ENCODE results near the gene CNKSR3.

CNKSR3 gene

DNA sequence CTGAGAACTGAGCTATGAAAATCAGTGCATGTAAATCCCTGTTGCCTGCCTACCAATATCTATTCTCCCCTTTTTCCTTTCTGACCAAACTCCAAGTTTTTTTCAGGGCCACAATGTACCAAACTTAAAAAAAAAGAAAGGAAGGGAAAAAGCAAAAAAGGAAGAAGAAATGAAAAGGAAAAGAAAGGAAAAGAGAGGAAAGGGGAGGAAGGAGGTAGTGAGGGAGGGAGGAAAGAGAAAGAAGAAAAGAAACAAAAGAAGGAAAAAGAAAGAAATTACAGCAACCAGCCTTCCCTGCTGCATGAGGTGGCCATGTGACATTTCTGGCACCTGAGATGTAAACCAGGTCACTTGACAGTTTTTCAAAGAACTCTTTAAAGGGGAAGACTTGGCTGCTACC, 4.4 kb downstream of the CNKSR3 start:
- H3K4me3 ChIP-seq (ENCODE audit: low read depth, low read length) = no peak overlapping the region
- no peak for DNase-seq (ENCODE audit: low read depth)

DNA sequence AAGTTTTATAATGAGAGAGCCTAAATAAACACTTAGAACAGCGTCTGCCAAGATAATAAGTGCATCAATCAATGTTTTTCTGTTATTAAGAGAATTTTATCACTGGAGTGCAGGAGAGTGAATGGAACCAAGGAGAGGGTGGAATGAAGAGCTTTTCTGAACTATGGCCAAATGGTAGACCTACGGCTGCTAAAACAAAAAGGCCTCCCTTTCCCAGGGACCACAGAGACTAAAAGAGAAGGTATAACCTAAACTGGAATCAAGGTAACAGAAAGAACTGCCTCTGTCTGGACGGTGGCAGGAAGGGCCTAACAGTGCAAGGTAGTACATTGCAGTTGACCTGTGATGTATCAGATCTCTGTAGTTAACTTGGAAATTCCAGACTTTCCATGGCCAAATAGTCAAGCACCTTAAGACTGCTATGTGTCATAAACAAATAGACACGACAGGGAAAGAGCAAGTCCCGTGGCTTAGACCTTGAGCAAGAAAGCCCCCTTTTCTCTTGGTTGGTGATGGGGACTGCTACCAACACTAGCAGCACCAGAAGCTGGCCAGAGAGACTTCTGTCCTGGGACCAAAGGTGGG, 5.5 kb downstream of the CNKSR3 start:
- no peak for DNase-seq (ENCODE audit: low read depth)
- H3K4me3 ChIP-seq (ENCODE audit: low read depth, low read length) = no peak overlapping the region

DNA sequence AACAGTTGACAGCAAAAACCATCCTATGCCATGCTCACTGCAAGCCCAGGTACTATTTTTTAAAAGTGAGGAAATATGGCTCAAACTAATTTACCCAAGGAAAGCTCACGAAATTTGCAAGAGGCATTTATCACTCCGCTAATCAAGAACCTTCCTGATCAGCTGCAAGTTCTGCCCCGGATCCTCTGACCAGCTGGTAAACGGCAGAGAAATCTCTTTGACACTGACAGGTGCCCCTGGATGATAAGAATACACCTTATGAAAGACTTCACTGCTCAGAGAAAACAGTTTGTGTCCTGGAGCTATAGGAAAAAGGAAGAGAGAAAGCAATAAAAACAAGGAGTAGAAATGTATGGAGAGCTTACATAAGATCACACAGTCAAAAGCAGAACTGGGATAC, 6.4 kb downstream of the CNKSR3 start:
- DNase-seq (ENCODE audit: low read depth) = no peak
- no peak overlapping the region for H3K4me3 ChIP-seq (ENCODE audit: low read depth, low read length)

DNA sequence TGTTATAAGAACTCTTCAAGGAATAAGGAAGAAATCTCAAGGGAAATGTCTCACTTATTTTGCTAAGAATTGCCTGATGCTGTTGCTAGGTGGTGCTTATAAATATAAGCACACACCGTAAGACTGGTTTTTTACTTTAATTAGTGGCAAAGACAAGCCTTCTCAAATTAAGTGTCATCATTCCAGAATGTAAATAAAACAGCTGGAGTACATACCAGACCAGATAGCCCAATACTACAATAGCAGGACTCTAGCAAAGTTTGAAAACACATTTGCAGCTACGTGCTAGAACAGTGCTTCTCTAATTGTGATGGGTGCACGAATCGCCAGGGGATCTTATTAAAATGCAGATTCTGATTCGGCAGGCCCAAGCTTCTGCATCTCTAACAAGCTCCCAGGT, 6.8 kb downstream of the CNKSR3 start:
- H3K4me3 ChIP-seq (ENCODE audit: low read depth, low read length) = no peak overlapping the region
- DNase-seq (ENCODE audit: low read depth) = no peak

DNA sequence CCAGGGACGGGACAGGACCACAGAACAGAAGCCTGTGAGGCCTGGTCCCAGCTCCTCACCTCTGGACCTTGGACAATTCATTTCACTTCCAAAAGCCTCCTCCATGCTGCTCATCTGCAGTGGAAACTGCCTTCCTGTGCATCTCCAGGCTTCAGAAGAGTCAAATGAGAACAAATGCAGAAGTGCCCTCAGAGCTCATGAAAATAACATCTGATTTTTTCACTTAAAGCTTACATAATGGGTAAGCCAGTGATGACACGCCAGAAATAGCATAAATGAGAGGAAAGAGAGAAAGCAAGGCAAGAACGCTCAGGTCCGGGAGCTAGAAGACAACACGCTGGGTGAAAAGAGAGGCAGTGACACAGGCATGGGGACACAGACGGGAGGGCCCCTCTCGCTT, 7.9 kb downstream of the CNKSR3 start:
- H3K4me3 ChIP-seq (ENCODE audit: low read depth, low read length) = no peak overlapping the region
- no peak for DNase-seq (ENCODE audit: low read depth)

DNA sequence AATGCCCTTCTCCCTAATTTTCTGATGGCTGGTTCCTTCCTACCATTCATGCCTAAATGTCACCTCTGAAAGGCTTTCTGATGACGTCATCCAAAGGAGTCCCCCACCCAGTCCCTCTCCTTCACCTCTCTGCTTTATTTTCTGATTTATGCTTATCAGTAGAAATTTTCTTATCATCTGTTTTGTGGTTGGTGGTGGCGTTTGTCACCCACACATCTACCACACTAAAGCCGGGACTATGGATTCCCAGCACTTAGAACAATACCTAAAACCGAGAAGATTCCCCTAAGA, 9.0 kb downstream of the CNKSR3 start:
- no peak for DNase-seq (ENCODE audit: low read depth)
- H3K4me3 ChIP-seq (ENCODE audit: low read depth, low read length) = no peak overlapping the region

DNA sequence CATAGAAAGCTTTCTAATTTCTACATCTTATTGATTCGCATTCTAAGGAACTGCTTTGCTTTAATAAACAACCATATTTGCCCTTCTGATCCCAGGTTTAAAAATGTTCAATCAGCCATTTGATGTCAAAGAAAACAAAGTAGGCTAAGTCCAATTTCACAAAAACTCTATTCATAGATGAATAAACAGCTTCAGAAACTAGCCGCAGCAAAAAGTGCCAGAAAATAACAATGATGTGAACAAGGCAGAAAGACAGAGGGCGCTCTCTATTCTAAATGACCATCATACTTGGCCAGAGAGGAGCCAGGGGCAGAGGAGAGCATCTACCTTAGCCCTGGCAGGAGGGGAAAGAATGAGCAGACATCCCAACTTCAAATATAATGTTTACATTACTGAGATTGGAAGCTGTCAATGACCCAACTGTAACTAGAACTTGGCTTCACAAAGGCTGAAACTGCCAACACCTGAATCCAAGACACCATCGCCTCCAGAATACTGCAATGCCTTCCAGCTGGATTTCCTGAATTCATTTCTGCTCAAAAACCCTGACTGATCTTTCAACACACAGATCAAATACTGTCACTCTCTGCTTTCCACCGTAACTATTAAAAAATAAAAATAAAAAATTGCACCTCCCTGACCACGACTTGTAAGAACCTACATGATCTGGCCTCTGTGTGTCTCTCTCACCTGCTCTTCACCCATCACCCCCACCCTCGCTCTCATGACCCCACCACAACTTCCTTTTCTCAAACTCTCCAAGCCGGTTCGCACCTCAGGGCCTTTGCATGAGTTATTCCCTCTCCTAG, 9.5 kb downstream of the CNKSR3 start:
- no peak overlapping the region for H3K4me3 ChIP-seq (ENCODE audit: low read depth, low read length)
- DNase-seq (ENCODE audit: low read depth) = no peak

DNA sequence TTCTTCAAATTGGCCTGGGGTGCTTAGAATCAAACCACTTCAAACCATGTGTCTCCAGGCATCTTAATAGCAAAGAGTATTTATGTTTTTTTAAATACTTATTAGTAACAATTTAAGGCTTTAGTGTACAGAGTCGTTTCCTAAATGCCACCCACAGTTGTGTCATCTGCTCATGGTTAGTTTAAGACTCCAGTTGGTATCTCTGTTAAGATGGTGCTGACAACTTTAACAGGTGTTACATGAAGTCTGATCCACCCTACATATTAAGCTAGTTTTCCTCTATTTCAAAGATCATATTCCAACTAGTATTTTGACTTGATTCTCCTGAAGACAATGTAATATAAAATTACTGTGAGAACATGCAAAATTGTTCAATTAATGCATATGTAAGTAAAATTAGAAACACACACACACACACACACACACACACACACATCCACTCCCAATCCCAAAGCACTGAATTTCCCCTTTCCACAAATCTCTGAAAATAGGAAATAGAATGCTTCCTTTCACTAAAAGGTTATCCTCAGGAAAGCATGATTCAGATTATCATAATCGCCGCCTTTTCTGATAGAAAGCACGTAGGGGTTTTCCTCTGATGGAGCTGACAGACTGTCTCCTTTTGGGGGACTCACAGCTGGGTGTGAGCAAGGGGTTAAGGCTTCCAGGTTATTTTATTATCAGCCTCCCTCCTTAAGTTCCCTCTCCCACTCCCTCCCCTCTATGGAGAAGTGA, 10.5 kb downstream of the CNKSR3 start:
- no peak for DNase-seq (ENCODE audit: low read depth)
- no peak overlapping the region for H3K4me3 ChIP-seq (ENCODE audit: low read depth, low read length)

DNA sequence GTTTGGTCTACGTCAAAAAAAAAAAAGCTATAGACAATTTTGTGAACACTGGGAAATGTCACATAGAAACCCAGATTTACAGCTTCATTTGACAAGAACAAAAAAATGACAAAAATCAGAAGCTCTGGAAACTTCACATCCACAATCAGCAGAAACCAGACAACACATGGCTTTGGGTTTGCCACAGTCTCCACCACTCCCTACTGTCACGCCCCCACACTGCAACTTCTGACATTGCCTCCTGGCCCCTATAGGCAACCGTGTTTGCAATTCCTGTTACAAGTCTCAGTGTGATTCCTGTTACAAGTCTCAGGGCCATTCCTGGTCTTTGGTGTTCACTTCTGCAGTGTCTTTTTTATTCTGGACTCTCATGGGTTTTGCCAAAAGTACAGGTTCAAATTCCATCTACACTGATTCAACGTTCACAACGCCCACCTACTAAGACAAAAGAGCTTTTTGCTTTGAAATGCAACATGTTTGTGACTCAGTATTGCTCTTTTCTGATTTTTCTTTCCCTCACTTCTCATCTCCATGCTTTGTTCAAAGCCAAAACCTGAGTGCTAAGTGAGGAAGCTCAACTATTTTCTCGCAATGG, 12.0 kb downstream of the CNKSR3 start:
- no peak overlapping the region for H3K4me3 ChIP-seq (ENCODE audit: low read depth, low read length)
- DNase-seq (ENCODE audit: low read depth) = no peak

DNA sequence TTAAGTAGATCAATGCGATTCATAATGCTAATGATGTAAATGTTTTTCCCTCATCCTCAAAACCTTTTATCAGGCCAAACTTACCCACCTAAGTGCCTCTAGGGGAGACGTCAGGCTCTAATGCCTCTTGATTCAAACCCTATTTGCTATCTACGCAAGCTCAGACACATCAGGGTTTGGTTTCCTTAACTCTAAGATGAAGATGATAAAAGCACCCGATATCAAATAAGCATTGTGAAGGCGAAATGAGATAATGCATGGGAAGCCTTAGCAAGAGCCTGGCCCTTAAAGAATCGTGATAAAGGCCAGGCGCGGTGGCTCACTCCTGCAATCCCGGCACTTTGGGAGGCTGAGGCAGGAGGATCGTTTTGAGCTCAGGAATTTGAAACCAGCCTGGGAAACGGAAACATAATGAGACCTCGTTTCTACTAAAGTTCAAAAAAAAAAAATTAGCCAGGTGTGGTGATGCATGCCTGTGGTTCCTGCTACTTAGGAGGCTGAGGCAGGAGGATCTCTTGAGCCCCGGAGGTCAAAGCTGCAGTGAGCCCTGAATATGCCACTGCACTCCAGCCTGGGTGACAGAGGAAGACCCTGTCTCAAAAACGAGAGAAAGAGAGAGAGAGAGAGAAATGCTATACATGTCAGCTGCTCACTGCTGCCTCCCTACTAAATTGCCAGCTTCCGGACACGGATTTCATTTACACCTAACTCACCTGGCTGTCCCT, 13.5 kb downstream of the CNKSR3 start:
- DNase-seq (ENCODE audit: low read depth) = no peak
- no peak overlapping the region for H3K4me3 ChIP-seq (ENCODE audit: low read depth, low read length)

DNA sequence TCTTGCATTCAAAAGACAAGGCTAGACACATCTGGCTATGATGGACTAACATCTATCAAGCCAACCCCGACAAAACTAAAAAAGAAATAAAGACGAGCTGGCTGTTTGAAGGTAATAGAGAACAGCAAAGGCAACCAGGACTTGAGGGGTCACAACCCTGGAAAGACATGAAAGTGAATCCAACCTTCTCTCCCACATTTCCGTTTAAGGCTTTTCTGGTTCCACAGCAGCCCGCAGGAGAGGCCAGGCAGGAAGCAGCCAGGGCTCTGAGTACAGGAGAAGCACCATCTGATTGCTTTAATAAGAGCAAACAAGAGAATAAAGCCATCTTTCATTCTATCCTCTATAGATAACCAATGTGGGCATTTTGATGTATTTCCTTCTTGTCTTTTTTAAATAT, 14.3 kb downstream of the CNKSR3 start:
- no peak overlapping the region for H3K4me3 ChIP-seq (ENCODE audit: low read depth, low read length)
- DNase-seq (ENCODE audit: low read depth) = no peak

DNA sequence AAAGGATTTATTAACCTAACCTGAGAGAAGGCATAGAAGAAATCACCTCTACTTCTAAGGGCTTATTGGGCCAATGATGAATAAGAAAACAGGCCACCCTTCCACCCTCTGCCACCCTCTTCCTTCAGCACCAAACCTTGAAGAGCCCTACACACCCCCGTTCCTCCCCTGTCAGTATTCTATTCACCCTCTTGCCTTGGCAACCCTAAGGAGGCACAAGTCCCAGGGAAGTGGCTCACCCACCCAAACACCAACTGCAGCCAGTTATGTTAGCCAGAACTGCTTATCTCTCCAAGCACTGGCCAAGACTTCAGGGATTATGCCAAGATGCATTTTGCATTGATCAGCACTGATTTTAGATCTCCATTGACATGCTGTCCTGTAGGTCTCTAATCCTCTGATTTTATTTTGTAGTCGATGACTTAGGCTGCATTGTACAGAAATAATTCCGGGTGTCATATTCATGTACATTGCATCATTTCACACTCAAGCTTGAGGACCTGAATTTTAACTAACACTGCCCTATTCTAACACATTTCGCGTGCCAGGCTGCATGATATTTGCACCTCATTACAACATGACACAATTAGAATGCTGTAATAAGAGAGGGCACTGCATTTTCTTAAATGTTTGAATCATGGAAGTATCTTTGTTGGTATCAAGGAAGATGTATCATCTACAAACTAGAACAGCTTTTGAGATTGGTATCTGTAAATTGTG, 15.7 kb downstream of the CNKSR3 start:
- H3K4me3 ChIP-seq (ENCODE audit: low read depth, low read length) = no peak overlapping the region
- DNase-seq (ENCODE audit: low read depth) = no peak

DNA sequence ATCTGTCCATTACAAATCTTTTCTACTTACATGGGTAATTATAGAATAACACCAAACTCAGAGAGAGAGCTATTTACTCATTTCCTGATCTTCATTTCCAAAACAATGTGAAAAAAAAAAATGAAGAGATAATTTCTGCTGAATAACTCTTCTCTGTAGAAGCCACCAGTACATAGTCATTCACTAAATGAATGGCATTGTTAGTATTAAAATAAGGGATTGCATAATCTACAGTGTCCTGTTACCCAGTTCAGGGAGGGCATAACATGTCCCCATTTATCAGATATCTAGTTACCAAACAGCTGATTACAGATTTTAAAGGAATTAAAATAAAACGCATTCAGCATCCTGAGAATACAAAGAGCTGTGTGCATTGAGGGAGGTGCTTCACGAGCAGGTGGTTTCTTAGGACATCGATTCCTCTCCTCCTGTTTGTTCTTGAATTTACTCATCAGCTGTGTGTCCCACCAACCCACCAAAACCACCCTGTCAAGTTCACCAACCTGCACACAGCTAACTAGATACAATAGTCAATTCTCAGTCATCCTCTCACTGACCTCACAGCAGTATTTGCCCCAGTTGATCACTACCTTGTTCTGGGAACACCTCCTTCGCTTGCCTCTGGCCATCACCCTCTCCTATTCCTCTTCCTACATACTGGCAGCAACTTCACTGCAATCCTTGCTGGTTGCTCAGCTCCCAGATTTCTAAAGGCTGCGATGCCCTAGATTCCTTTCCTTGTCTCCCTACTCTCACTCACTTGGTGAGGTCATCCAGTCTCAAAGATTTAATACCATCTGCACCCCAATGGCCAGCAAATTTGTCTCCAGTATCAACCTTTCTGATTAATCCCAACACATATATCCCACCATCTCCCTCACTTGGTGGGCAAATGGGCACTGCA, 18.7 kb downstream of the CNKSR3 start:
- no peak for DNase-seq (ENCODE audit: low read depth)

DNA sequence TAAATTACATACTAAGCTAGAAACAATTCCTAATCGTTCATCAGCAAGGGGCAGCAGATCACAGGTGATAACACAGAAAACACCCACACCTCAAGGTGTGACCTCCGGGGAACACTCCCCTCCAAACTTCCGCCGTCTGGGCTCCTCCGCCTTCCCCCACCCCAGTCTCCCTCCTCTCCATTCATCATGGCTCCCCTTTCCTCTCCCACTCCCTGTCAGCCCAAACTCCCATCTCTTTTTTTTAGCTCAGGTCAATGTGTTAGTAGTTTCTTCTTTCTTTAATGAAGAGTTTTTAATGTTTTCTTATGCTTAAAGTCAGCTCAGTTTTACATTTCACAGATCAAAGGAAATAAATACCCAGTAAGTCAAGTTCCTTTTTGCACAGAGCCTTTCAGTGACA, 20.7 kb downstream of the CNKSR3 start:
- no peak for DNase-seq (ENCODE audit: low read depth)
- no peak overlapping the region for H3K4me3 ChIP-seq (ENCODE audit: low read depth, low read length)

More for the DNA sequence above, 18.7 kb downstream of the CNKSR3 start:
- no peak overlapping the region for H3K4me3 ChIP-seq (ENCODE audit: low read depth, low read length)

DNA sequence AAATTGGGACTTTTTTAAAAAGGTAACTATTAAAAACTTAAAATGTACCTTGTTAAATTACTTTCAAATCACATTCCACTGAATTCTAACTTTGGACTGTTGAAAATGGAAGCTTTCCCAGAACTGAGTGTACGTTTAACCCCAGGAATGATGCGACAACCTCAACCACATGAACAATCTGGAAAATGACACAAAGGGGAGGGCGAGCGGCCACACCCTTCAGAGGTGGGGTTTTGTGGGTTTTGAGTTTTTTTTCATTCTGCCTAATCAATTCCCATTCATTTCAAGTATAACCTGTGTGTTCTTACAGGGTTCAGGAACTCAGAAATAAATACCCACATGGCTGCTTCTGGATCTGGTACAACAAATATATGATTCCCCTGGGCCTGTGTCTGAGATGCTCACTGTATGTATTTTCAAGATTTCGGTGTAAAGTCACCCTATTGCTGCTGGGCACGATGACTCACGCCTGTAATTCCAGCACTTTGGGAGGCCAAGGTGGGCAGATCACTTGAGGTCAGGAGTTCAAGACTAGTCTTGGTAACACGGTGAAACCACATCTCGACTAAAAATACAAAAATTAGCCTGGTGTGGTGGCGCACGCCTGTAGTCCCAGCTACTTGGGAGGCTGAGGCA, 21.6 kb downstream of the CNKSR3 start:
- DNase-seq (ENCODE audit: low read depth) = no peak
- no peak overlapping the region for H3K4me3 ChIP-seq (ENCODE audit: low read depth, low read length)

DNA sequence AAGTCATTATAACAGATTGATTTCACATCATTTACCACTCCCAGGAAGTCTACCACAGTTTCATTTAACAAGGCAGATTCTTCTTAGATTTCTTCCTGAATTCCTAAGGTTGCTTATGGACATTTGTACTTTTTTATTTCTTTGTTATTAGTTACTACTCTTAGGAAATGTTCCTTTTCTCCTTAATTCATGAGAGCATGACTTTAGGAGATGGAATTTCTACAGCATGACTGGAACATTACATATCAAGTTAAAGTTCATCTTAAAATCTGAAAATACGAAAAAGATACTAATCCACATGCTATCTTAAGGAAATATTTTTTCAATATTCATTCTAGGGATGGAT, 22.3 kb downstream of the CNKSR3 start:
- H3K4me3 ChIP-seq (ENCODE audit: low read depth, low read length) = no peak overlapping the region
- DNase-seq (ENCODE audit: low read depth) = no peak

DNA sequence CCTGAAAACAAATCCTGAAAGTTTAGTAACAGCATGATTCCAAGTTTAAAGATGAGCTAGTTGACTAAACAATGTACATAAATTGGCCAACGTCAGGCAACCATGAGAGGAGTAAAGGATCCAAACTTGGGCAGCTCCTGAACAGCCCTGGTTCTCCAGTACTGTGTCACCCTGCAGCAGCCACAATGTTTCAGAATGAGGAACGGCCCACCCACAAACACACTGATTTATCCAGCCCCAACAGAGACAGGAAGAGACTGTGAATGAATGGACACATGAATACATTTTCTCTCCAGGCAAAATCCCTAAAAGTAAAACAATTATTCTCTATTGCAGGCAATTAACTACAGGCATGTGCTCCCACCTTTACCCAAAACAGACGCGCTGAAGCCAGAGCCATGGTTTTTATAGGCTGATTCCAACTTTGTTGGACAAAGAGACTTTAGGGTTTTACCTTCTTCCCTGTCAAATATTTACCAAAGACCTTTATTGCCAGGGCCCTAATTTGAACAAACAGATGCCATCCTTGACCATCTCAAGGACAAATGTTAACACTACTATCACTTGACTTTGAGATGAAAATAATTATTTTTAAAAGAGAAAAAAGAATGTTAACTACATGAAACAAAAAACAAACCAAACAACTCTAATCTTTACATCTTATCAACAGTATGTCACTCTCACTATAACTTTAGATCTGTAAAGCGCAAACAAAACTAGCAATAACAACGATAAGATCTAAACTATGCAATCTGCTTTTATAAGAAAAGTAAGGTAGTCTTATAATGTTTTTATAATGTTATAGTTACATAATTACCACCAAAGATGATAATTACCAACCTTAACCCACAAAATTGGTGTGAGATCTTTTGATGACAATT, 22.9 kb downstream of the CNKSR3 start:
- DNase-seq (ENCODE audit: low read depth) = no peak
- no peak overlapping the region for H3K4me3 ChIP-seq (ENCODE audit: low read depth, low read length)

Measured in skeletal muscle cell (primary cell).